ENCODE results near the gene CLCN7. TPM values are rescaled to one million over a fixed set of nuclear protein-coding genes. Genes with fewer than 3 reads are reported as not detected.

The CLCN7 gene
- total and polyA plus RNA-seq, 2 of the 8 experiments (the other 6 are each of a cell fraction or from before 2014, with no cell fraction given) = 38.6 to 81.5 TPM

DNA sequence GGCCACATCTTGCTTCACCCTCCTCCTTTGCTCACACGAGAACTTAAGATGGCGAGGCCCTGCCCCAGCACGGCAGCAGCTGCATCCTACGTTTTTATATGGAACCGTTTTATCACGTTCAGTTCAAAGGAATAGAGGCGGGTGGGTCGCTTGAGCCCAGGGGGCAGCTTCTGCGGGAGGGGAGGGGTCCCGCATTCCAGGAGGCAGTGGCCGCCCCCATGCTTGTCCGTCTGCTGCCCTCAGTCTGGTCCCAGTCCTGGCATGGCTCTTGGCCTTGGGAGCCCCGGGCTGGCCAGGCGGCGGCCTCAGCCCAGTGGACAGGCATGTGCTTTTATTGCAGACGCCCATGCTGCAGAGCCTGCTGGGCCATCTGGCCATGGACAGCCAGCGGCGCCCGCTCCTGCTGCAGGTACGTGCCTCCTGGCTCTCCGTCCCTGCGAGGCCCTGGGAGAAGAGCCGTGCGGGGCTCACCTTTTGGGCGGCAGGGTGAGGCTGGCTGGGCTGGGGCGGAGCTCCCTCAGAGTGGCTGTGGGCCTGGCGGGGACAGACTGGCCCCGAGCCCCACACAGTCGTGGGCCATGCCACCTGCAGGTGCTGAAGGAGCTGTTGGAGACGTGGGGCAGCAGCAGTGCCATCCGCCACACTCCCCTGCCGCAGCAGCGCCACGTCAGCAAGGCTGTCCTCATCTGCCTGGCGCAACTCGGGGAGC is 25.1 kb upstream of the CLCN7 start:
- POLR2A ChIA-PET (ENCODE audit: partially characterized antibody) = interaction anchor here (16.8 kb wide), 1 partner anchor 11 kb away, joined by 175 read pairs; no protein-coding TSS in a partner anchor

More for the DNA sequence above, 25.1 kb upstream of the CLCN7 start:
- Histone ChIP-seq H3K4me3 (ENCODE audit: extremely low read depth in 1 of 4, insufficient read depth in 2 of 4, low read depth in 3 of 4, low read length in 4 of 4) (no peak overlapping the region), H3K14ac (ENCODE audit: insufficient read length) (no peak overlapping the region), H3K4ac (replicated peaks; ENCODE audit: insufficient read length, low read depth, low read length) (no peak overlapping the region), H3K9me3 (ENCODE audit: insufficient read depth in 2 of 2, low read depth in 1 of 2, low read length in 1 of 2) (no peaks in the 10 kb centered on the region), H3K27ac (ENCODE audit: low read depth, low read length) (no peak overlapping the region), H4K8ac (ENCODE audit: extremely low read depth, insufficient read depth, low read length) (no peak overlapping the region), H4K91ac (replicated peaks; ENCODE audit: insufficient read length, low read length) (no peak overlapping the region), H2BK20ac (ENCODE audit: low read length) (no peak overlapping the region), H2BK120ac (replicated peaks; ENCODE audit: low read depth, low read length) (no peak overlapping the region), H3K23ac (ENCODE audit: insufficient read length) (no peak overlapping the region), H4K5ac (ENCODE audit: insufficient read length, low read depth, low read length) (no peak overlapping the region), H3K9ac (replicated peaks in 1 of 4; ENCODE audit: extremely low read depth in 1 of 4, low read depth in 3 of 4, low read length in 3 of 4) (no peak overlapping the region), H3K23me2 (ENCODE audit: low read depth, low read length) (no peaks in the 10 kb centered on the region), H3K79me1 (ENCODE audit: low read depth, low read length) (no peaks in the 10 kb centered on the region; the same call in 1 of the 2 replicates), H3K79me2 (ENCODE audit: control insufficient read depth in 1 of 2, insufficient read depth in 2 of 2, low read length in 2 of 2) (peaks cover 0 to 1% of the 10 kb centered on the region in 2 experiments; a peak in 1 of 4 replicates), H3K36me3 (ENCODE audit: control insufficient read depth in 2 of 4, insufficient read depth in 4 of 4, low read length in 3 of 4) (peaks cover 14 to 77% (median 35%) of the 10 kb centered on the region in 4 experiments), H3K56ac (replicated peaks; ENCODE audit: insufficient read length, low read depth, low read length) (no peak overlapping the region), H3K4me2 (ENCODE audit: insufficient read depth in 1 of 2, low read depth in 2 of 2, low read length in 2 of 2) (no peak overlapping the region), H4K20me1 (replicated peaks in 1 of 2; ENCODE audit: control insufficient read depth in 1 of 2, insufficient read depth in 2 of 2, low read length in 2 of 2) (peaks cover 2 to 7% of the 10 kb centered on the region in 2 experiments), H3K27me3 (replicated peaks in 1 of 4; ENCODE audit: control insufficient read depth in 3 of 4, extremely low read depth in 1 of 4, insufficient read depth in 3 of 4, low read length in 3 of 4) (no peaks in the 10 kb centered on the region), H2BK15ac (ENCODE audit: low read length) (no peak overlapping the region), H3K4me1 (replicated peaks in 1 of 4; ENCODE audit: control insufficient read depth in 3 of 4, insufficient read depth in 4 of 4, low read length in 3 of 4) (no peaks in the 10 kb centered on the region), H2BK12ac (ENCODE audit: low read depth, low read length) (no peak overlapping the region), H2AFZ (ENCODE audit: low read length) (no peak overlapping the region), H3K18ac (ENCODE audit: extremely low read depth, low read length) (no peak overlapping the region), H2BK5ac (ENCODE audit: low read depth, low read length) (no peak overlapping the region), H2AK5ac (ENCODE audit: low read depth, low read length) (no peak overlapping the region)
- TF ChIP-seq TAF7 (optimal IDR thresholded peaks at IDR 0.05; ENCODE audit: borderline replicate concordance, low read depth, low read length) = no peak
- no peak for TF ChIP-seq CREB1 (IDR thresholded peaks at IDR 0.05)
- TF ChIP-seq KDM5A (IDR thresholded peaks at IDR 0.05; ENCODE audit: low read length) = no peak
- TF ChIP-seq RXRA (IDR thresholded peaks at IDR 0.05; ENCODE audit: insufficient read depth, low read depth, low read length) = no peak
- no peak for TF ChIP-seq POLR2A (IDR thresholded peaks at IDR 0.05; ENCODE audit: control extremely low read depth in 1 of 2, low read depth in 2 of 2, low read length in 2 of 2)
- 91% methylated on average over 34 of the region's 36 CpGs; no CpG with 5 or more reads in 1 of the 2 experiments for WGBS, 2 experiments (ENCODE audit: extremely low coverage in 1 of 2, insufficient coverage in 1 of 2, insufficient read length in 1 of 2, insufficient replicate concordance in 2 of 2, low coverage in 1 of 2, low lambda C conversion rate in 2 of 2, missing lambda C conversion rate in 1 of 2)
- DNase-seq (ENCODE audit: low read depth in 1 of 2, low spot score in 2 of 2) (no peak), FAIRE-seq (no peak)
- CTCF ChIA-PET (ENCODE audit: partially characterized antibody) = no interaction called here
